GM18502 (cell line): ENCODE measurements around the gene THEMIS.
"Not testable (repeated sequence)": the region's sequence is repeated elsewhere in the genome, so short reads cannot be mapped to it uniquely, and the experiment has no call there.

ENCODE experiments used
- ATAC-seq: cut with Tn5 transposase; IDR thresholded peaks from one replicate; pipeline ENCODE4 v1.9.1; 2021; ENCODE audit warnings: mild to moderate bottlenecking; ENCODE audit not compliant: unreplicated experiment, poor library complexity

Gene THEMIS

GRCh38 chr6:127917766-127918165, 16.9 kb upstream of the THEMIS start:
- no peak for ATAC-seq

GRCh38 chr6:127914240-127914639, 13.4 kb upstream of the THEMIS start:
- no peak for ATAC-seq

GRCh38 chr6:127912914-127913313, 12.1 kb upstream of the THEMIS start:
- ATAC-seq, result no peak

DNA sequence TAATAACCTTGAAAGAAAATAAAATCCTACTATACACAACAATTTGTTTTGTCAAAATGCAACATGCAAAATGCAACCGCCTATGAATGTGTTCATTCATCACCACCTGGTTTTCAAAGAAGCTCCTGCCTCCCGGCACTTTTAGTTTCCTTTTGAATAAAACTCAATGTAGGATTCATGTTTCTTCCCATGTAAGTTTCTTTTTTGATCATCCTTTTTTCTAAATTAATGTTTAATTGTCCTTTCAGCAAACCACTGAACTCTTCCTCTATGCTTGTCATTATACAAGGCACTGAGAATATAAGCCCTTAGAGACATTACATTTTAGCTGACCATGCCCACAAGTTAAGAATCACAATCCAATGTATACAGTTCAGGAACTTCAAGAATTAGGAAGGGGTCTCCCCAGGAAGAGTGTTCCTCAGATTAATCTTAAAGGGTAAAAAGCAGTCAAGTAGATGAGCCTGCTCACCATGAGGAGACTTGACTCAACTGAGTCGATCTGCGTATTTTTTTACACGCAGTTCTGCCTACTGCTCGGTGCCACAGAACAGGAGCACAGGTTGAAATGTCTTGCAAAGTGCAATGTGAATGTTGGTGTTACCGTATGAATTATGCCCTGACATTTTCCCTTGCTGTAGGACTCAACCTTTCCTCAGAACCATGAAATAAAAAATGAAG, 7.2 kb upstream of the THEMIS start:
- ATAC-seq, result peak; percentile 78

- no peak for ATAC-seq
Observed at GRCh38 chr6:127904160-127904559, 3.3 kb upstream of the THEMIS start.

GRCh38 chr6:127902933-127903332, 2.1 kb upstream of the THEMIS start:
- ATAC-seq, result no peak

- ATAC-seq, result no peak
Observed at GRCh38 chr6:127897484-127897883, 3.4 kb downstream of the THEMIS start.

DNA sequence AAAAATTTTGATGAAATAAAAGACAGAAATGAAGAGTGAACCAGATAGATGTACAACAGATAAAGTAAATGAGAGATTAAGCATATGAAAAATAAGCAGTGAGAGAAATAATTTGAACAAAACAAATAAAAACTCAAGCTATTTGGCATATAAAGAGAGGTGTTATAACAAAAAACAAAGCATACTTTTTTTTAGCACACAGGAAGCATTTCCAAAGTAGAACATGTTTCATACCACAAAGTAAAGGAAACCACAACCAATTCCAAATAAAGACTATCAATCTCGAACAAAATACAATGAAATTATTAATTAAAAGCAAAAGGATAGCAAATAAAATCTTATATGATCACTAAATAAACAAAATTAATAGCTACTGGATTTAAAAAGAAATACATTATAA, 6.8 kb downstream of the THEMIS start:
- ATAC-seq, result no peak

- ATAC-seq, result no peak
Observed at GRCh38 chr6:127893541-127893940, 7.3 kb downstream of the THEMIS start.

GRCh38 chr6:127891731-127892326, 9.0 kb downstream of the THEMIS start:
- no peak for ATAC-seq

GRCh38 chr6:127886603-127887002, 14.3 kb downstream of the THEMIS start:
- no peak for ATAC-seq

DNA sequence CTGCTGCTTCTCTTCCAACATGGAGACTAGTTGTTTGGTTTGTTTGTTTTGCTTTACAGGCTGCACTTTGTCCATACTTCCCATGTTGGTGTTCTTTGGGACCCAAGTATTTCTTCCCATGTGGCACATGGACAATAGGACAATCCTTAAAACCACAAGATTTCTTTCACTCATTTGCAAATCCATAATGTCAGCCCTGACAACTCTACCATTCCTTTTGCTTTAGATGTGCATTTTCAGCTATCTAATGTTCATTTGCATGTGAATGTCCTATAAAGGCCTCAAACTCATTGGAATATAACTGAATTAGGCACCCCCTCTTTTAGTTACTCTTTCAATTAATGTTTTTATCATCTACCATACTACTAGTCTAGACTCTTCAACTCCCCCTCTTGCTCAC, 16.7 kb downstream of the THEMIS start:
- ATAC-seq, result no peak

- ATAC-seq, result not testable (repeated sequence)
Observed at GRCh38 chr6:127881949-127882348, 18.9 kb downstream of the THEMIS start.

GRCh38 chr6:127880429-127880828, 20.4 kb downstream of the THEMIS start:
- no peak for ATAC-seq

DNA sequence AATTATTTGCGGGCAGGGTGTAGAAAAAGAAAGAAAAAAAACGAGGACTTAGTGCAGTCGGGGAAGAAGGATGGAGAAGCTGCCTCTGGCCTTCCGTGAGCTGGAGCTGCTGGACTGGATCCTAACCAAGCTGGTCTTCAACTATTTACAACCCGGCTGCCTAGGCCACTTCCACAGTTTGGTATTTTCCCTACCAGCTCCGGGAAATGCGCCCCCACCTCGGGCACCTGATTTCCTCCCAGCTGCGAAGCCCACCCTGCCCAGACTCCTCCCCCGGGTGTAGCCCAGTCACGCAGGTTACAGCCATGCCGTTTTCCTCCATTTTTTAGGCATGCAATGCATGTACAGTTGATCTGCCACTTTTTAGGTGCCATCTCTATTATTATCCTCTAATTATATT, 21.2 kb downstream of the THEMIS start:
- no peak for ATAC-seq

- ATAC-seq, result no peak
Observed at GRCh38 chr6:127878115-127878514, 22.7 kb downstream of the THEMIS start.

- no peak for ATAC-seq
Observed at GRCh38 chr6:127877231-127877630, 23.6 kb downstream of the THEMIS start.

GRCh38 chr6:127869772-127870404, 31.0 kb downstream of the THEMIS start:
- ATAC-seq, result no peak

DNA sequence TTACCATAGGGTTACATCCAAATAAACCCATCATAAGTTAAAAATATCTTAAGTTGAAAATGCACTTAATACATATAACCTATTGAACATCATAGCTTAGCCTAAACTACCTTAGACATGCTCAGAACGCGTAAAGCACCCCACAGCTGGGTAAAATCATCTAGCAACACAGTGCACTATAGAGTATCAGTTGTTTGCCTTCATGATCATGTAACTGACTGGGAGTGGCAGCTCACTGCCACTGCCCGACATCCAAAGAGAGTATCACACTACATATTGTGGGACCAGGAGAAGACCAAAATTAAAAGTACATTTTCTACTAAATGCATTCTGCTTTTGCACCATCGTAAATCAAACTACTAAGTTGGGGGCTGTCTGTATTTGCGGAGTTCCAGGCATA, 31.7 kb downstream of the THEMIS start:
- no peak for ATAC-seq

GRCh38 chr6:127868338-127868737, 32.5 kb downstream of the THEMIS start:
- ATAC-seq, result no peak

- ATAC-seq, result no peak
Observed at GRCh38 chr6:127866766-127867165, 34.1 kb downstream of the THEMIS start.

- ATAC-seq, result no peak
Observed at GRCh38 chr6:127865108-127865507, 35.8 kb downstream of the THEMIS start.
